AG09319 (cell line): ENCODE results near the gene MLLT6.

Source experiments
- DNase-seq: peaks from one replicate; pipeline ENCODE4 v3.0.0-alpha.2; 2010; ENCODE audit warnings: low read depth; ENCODE audit errors: extremely low read depth
- CTCF ChIP-seq: IDR thresholded peaks from 2 replicates; pipeline ENCODE4 v1.5.1; 2011; ENCODE audit warnings: low read depth, mild to moderate bottlenecking, inconsistent platforms, low read length, moderate library complexity

The MLLT6 gene

GRCh38 chr17:38747463-38748148 lies 42.5 kb downstream of the MLLT6 start:
- DNase-seq = no peak
- no peak for TF ChIP-seq CTCF

- peak; percentile 66 for DNase-seq
- TF ChIP-seq CTCF = no peak
Measured at GRCh38 chr17:38748149-38748891, 43.2 kb downstream of the MLLT6 start, which contains the start of gene PCGF2. PCGF2 (minus strand) TSS chr17:38748336; CDS start chr17:38740402, 7,934 bp downstream.

GRCh38 chr17:38748892-38749222 lies 43.8 kb downstream of the MLLT6 start:
- TF ChIP-seq CTCF = no peak
- DNase-seq = no peak

- no peak for TF ChIP-seq CTCF
- DNase-seq = peak; percentile 43
Measured at GRCh38 chr17:38749223-38750043, 44.4 kb downstream of the MLLT6 start.

GRCh38 chr17:38750044-38750311 lies 44.9 kb downstream of the MLLT6 start:
- no peak for DNase-seq
- no peak for TF ChIP-seq CTCF

- no peak for DNase-seq
- TF ChIP-seq CTCF = no peak
Measured at GRCh38 chr17:38750312-38751121, 45.4 kb downstream of the MLLT6 start.
